WTC11 (cell line): ENCODE results near the gene IVNS1ABP. TPM values are rescaled to one million over a fixed set of nuclear protein-coding genes. Genes with fewer than 3 reads are reported as not detected.

Source experiments
- ATAC-seq: fragments of 200-7000 bp; cut with Tn5 transposase; 2 replicates; pipeline ENCODE4 v1.10.0; 2021; ENCODE audit warnings: mild to moderate bottlenecking, moderate library complexity
- CTCF ChIA-PET: fragments of 300-600 bp; sonication (Branson Sonifier 250); formaldehyde crosslinking; loops from one replicate; lab custom pipeline; 2021; ENCODE audit warnings: antibody characterized with exemption; lab: Charles Lee
- POLR2A ChIA-PET: fragments of 350-600 bp; sonication (Branson Sonifier 250); formaldehyde crosslinking; loops from one replicate; lab custom pipeline; 2021; ENCODE audit warnings: antibody characterized with exemption; lab: Charles Lee
- DNase-seq: peaks from one replicate; pipeline ENCODE4 v3.0.0; 2021; ENCODE audit warnings: low spot score
- H3K27ac Mint-ChIP-seq: 2 replicates; pipeline ENCODE4 v1.8.0; 2021; ENCODE audit warnings: mixed read lengths
- H3K27me3 Mint-ChIP-seq: 2 replicates; pipeline ENCODE4 v1.8.0; 2021; ENCODE audit warnings: low read depth, mild to moderate bottlenecking, moderate library complexity, mixed read lengths
- H3K36me3 Mint-ChIP-seq: 2 replicates; pipeline ENCODE4 v1.8.0; 2021; ENCODE audit warnings: mixed read lengths
- H3K4me1 Mint-ChIP-seq: 2 replicates; pipeline ENCODE4 v1.8.0; 2022; ENCODE audit warnings: mixed read lengths
- H3K4me3 Mint-ChIP-seq: 2 replicates; pipeline ENCODE4 v1.8.0; 2021; ENCODE audit warnings: mild to moderate bottlenecking, moderate library complexity, mixed read lengths
- H3K9me3 Mint-ChIP-seq: 2 replicates; pipeline ENCODE4 v1.8.0; 2021; ENCODE audit warnings: mixed read lengths
- CBFB ChIP-seq: sonication (generic); formaldehyde crosslinking; IDR thresholded peaks from 2 replicates; pipeline ENCODE4 v1.8.1; 2022; ENCODE audit warnings: mild to moderate bottlenecking, low read depth, missing genetic modification reagents
- CREB1 ChIP-seq: sonication (generic); formaldehyde crosslinking; IDR thresholded peaks from 2 replicates; pipeline ENCODE4 v1.8.0; 2023; ENCODE audit warnings: mild to moderate bottlenecking, missing genetic modification reagents
- ELF4 ChIP-seq: sonication (generic); formaldehyde crosslinking; IDR thresholded peaks from 2 replicates; pipeline ENCODE4 v1.8.1; 2022; ENCODE audit warnings: low read depth, mild to moderate bottlenecking, moderate library complexity, missing genetic modification reagents
- ETV6 ChIP-seq: sonication (generic); formaldehyde crosslinking; IDR thresholded peaks from 2 replicates; pipeline ENCODE4 v1.8.1; 2022; ENCODE audit warnings: mild to moderate bottlenecking, missing genetic modification reagents
- FOXJ3 ChIP-seq: sonication (generic); formaldehyde crosslinking; IDR thresholded peaks from 2 replicates; pipeline ENCODE4 v1.9.0; 2021; ENCODE audit warnings: missing genetic modification reagents, mild to moderate bottlenecking, borderline replicate concordance
- FOXP1 ChIP-seq: sonication (generic); formaldehyde crosslinking; IDR thresholded peaks from 2 replicates; pipeline ENCODE4 v1.8.0; 2022; ENCODE audit warnings: missing genetic modification reagents, mild to moderate bottlenecking, moderate library complexity, borderline replicate concordance
- GRHL2 ChIP-seq: fragments of 250-450 bp; sonication (Bioruptor Pico); IDR thresholded peaks from 2 replicates; pipeline ENCODE4 v1.8.0; 2022; ENCODE audit warnings: mild to moderate bottlenecking, moderate library complexity; ENCODE audit not compliant: insufficient replicate concordance, severe bottlenecking
- GTF2I ChIP-seq: fragments of 250-450 bp; sonication (Bioruptor Pico); conservative IDR thresholded peaks from 2 replicates; pipeline ENCODE4 v1.4.0; 2021; ENCODE audit warnings: mild to moderate bottlenecking
- NFATC4 ChIP-seq: fragments of 250-450 bp; sonication (Bioruptor Pico); IDR thresholded peaks from 2 replicates; pipeline ENCODE4 v1.9.0; 2021; ENCODE audit warnings: mild to moderate bottlenecking
- NFE2L1 ChIP-seq: sonication (generic); formaldehyde crosslinking; IDR thresholded peaks from 2 replicates; pipeline ENCODE4 v1.8.1; 2023; ENCODE audit warnings: missing genetic modification reagents
- NR2C2 ChIP-seq: sonication (generic); formaldehyde crosslinking; IDR thresholded peaks from 2 replicates; pipeline ENCODE4 v1.8.0; 2022; ENCODE audit warnings: mild to moderate bottlenecking, missing genetic modification reagents
- TP53 ChIP-seq: sonication (generic); formaldehyde crosslinking; IDR thresholded peaks from 2 replicates; pipeline ENCODE4 v1.8.1; 2023; ENCODE audit warnings: mild to moderate bottlenecking, missing genetic modification reagents
- ZNF396 ChIP-seq: fragments of 250-450 bp; sonication (Bioruptor Pico); IDR thresholded peaks from 2 replicates; pipeline ENCODE4 v1.8.0; 2021; ENCODE audit warnings: mild to moderate bottlenecking, moderate library complexity, borderline replicate concordance
- total RNA-seq: library from RNA; stranded (reverse); gene quantifications from 3 replicates; pipeline ENCODE4 v1.2.3, GENCODE V29; 2021
- TF ChIP-seq, protein P1 (sequence below): sonication (generic); formaldehyde crosslinking; IDR thresholded peaks from 2 replicates; pipeline ENCODE4 v1.8.0; 2023; ENCODE audit warnings: missing genetic modification reagents
- TF ChIP-seq, protein P2 (sequence below): fragments of 250-450 bp; sonication (Bioruptor Pico); IDR thresholded peaks from 2 replicates; pipeline ENCODE4 v1.9.0; 2021; ENCODE audit warnings: mild to moderate bottlenecking
- TF ChIP-seq, protein P3 (sequence below): sonication (generic); formaldehyde crosslinking; IDR thresholded peaks from 2 replicates; pipeline ENCODE4 v1.8.1; 2022; ENCODE audit warnings: mild to moderate bottlenecking, moderate library complexity, missing genetic modification reagents
- TF ChIP-seq, protein P4 (sequence below): sonication (generic); formaldehyde crosslinking; IDR thresholded peaks from 2 replicates; pipeline ENCODE4 v1.8.1; 2022; ENCODE audit warnings: missing genetic modification reagents, borderline replicate concordance
- TF ChIP-seq, protein P5 (sequence below): sonication (generic); formaldehyde crosslinking; IDR thresholded peaks from 2 replicates; pipeline ENCODE4 v1.8.0; 2022; ENCODE audit warnings: mild to moderate bottlenecking, missing genetic modification reagents
- TF ChIP-seq, protein P6 (sequence below): fragments of 250-450 bp; sonication (Bioruptor Pico); IDR thresholded peaks from 2 replicates; pipeline ENCODE4 v1.9.0; 2021; ENCODE audit warnings: mild to moderate bottlenecking, borderline replicate concordance
- TF ChIP-seq, protein P7 (sequence below): sonication (generic); formaldehyde crosslinking; conservative IDR thresholded peaks from 2 replicates; pipeline ENCODE4 v1.8.1; 2023; ENCODE audit warnings: mild to moderate bottlenecking, low read depth, missing genetic modification reagents, moderate library complexity

The IVNS1ABP gene
- total RNA-seq, 1 experiment from 2014 or later, result 159 TPM

DNA sequence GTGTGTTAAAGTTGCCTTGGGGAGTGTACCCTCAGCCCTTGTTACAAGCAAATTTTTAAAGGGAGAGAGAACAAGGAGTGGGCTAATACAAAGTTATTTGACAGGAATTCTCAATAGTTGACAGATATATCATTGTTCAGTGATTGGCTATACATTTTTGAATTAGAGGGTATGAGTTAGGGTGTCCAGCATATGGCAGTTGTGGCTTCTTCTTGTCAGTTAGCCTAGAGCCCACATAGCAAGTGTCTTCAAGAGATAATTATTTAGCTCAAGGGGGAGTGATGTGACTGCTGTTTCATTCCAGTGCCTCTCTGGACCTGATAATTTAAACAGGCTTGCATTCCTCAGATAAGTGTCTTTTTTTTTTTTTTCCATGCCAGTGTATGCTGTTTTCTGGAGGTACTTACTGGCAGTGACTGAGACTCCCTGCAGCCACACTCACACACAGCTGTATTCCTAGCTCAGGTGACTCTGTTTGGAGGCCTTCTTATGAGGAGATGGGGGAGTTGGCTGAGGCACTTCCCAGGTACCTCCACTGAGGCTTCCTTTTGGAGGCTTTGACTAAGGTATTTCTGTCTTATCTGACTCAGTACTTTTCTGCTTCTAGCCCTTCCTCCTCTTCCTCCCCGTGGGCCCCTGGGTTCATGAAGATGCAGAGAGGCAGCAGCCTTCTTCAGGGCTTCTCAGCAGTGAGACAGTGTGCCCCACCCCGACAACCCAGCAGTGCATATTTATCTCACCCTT lies 32.3 kb downstream of the IVNS1ABP start (continued):
- TF ChIP-seq, protein P1, sequence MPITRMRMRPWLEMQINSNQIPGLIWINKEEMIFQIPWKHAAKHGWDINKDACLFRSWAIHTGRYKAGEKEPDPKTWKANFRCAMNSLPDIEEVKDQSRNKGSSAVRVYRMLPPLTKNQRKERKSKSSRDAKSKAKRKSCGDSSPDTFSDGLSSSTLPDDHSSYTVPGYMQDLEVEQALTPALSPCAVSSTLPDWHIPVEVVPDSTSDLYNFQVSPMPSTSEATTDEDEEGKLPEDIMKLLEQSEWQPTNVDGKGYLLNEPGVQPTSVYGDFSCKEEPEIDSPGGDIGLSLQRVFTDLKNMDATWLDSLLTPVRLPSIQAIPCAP, result no peak
- TF ChIP-seq FOXJ3 (CRISPR knock-in tag), result no peak
- no peak for TF ChIP-seq CREB1 (CRISPR knock-in tag)
- no peak for TF ChIP-seq FOXP1
- TF ChIP-seq, protein P2, sequence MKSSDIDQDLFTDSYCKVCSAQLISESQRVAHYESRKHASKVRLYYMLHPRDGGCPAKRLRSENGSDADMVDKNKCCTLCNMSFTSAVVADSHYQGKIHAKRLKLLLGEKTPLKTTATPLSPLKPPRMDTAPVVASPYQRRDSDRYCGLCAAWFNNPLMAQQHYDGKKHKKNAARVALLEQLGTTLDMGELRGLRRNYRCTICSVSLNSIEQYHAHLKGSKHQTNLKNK (CRISPR knock-in tag), result no peak
- TF ChIP-seq, protein P3, sequence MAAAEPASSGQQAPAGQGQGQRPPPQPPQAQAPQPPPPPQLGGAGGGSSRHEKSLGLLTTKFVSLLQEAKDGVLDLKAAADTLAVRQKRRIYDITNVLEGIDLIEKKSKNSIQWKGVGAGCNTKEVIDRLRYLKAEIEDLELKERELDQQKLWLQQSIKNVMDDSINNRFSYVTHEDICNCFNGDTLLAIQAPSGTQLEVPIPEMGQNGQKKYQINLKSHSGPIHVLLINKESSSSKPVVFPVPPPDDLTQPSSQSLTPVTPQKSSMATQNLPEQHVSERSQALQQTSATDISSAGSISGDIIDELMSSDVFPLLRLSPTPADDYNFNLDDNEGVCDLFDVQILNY (CRISPR knock-in tag), result no peak
- no peak for TF ChIP-seq ETV6 (CRISPR knock-in tag)
- TF ChIP-seq NR2C2 (CRISPR knock-in tag), result no peak

DNA sequence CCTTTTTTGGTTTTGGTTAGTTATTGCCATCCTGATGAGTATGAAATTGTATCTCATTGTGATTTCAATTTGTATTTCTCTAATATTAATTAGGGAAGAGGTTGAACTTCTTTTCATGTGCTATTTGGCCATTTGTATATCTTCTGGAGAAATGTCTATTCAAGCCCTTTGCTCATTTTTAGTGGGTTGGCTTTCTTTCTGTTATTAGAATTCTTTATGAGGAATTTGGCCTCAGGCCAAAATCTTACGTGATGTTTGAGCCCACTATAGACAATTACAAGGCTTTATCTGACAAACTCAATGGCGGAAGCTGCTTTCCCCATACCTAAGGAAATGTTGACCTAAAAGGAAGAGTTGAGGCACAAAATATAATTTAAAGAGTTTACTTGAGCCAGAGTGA lies 32.9 kb downstream of the IVNS1ABP start:
- Mint-ChIP-seq H3K27me3 (no peaks in the 10 kb centered on the region), H3K27ac (no peak overlapping the region), H3K9me3 (peaks cover 2% of the 10 kb centered on the region; the same call in 1 of the 2 replicates), H3K4me3 (no peak overlapping the region), H3K36me3 (no peaks in the 10 kb centered on the region), H3K4me1 (no peaks in the 10 kb centered on the region)
- ATAC-seq, result no peak
- CTCF ChIA-PET, result no interaction called here
- DNase-seq, result no peak
- TF ChIP-seq NR2C2 (CRISPR knock-in tag) (no peak), GRHL2 (CRISPR knock-in tag) (no peak), ZNF396 (CRISPR knock-in tag) (no peak), TP53 (CRISPR knock-in tag) (no peak)
- TF ChIP-seq, protein P4, sequence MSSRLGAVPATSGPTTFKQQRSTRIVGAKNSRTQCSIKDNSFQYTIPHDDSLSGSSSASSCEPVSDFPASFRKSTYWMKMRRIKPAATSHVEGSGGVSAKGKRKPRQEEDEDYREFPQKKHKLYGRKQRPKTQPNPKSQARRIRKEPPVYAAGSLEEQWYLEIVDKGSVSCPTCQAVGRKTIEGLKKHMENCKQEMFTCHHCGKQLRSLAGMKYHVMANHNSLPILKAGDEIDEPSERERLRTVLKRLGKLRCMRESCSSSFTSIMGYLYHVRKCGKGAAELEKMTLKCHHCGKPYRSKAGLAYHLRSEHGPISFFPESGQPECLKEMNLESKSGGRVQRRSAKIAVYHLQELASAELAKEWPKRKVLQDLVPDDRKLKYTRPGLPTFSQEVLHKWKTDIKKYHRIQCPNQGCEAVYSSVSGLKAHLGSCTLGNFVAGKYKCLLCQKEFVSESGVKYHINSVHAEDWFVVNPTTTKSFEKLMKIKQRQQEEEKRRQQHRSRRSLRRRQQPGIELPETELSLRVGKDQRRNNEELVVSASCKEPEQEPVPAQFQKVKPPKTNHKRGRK, result no peak
- TF ChIP-seq, protein P5, sequence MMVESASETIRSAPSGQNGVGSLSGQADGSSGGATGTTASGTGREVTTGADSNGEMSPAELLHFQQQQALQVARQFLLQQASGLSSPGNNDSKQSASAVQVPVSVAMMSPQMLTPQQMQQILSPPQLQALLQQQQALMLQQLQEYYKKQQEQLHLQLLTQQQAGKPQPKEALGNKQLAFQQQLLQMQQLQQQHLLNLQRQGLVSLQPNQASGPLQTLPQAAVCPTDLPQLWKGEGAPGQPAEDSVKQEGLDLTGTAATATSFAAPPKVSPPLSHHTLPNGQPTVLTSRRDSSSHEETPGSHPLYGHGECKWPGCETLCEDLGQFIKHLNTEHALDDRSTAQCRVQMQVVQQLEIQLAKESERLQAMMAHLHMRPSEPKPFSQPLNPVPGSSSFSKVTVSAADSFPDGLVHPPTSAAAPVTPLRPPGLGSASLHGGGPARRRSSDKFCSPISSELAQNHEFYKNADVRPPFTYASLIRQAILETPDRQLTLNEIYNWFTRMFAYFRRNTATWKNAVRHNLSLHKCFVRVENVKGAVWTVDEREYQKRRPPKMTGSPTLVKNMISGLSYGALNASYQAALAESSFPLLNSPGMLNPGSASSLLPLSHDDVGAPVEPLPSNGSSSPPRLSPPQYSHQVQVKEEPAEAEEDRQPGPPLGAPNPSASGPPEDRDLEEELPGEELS, result no peak
- TF ChIP-seq, protein P2 (CRISPR knock-in tag), result no peak
- POLR2A ChIA-PET, result no interaction called here

DNA sequence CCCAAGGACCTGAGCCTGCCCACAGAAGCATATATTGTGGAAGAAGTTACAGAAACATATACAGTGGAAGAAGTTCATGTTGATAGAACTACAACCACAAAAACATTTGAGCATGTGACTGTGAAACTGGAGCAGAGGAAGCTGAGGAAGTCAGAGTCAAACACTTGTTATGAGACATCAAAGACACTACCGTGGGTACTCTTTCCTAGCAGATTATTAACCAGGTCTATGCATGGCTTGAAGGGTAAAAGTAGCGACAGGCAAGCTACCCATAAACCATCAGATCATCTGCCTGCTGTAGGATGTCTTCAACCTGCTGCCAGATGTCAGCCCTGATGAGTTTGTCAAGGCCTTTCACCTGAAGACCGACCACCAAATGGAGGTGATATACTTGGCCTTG lies 35.8 kb downstream of the IVNS1ABP start:
- Mint-ChIP-seq H3K4me3 (no peak overlapping the region), H3K36me3 (no peaks in the 10 kb centered on the region), H3K4me1 (no peaks in the 10 kb centered on the region), H3K9me3 (peaks cover 6% of the 10 kb centered on the region; the same call in 1 of the 2 replicates), H3K27ac (no peak overlapping the region), H3K27me3 (no peaks in the 10 kb centered on the region)
- DNase-seq (no peak), ATAC-seq (no peak)
- POLR2A ChIA-PET, result interaction anchor here (0.7 kb wide), 1 partner anchor 576 kb away, joined by 3 read pairs; no protein-coding TSS in a partner anchor
- CTCF ChIA-PET, result no interaction called here
- no peak for TF ChIP-seq NFE2L1 (CRISPR knock-in tag)
- no peak for TF ChIP-seq NFATC4 (CRISPR knock-in tag)
- TF ChIP-seq, protein P6, sequence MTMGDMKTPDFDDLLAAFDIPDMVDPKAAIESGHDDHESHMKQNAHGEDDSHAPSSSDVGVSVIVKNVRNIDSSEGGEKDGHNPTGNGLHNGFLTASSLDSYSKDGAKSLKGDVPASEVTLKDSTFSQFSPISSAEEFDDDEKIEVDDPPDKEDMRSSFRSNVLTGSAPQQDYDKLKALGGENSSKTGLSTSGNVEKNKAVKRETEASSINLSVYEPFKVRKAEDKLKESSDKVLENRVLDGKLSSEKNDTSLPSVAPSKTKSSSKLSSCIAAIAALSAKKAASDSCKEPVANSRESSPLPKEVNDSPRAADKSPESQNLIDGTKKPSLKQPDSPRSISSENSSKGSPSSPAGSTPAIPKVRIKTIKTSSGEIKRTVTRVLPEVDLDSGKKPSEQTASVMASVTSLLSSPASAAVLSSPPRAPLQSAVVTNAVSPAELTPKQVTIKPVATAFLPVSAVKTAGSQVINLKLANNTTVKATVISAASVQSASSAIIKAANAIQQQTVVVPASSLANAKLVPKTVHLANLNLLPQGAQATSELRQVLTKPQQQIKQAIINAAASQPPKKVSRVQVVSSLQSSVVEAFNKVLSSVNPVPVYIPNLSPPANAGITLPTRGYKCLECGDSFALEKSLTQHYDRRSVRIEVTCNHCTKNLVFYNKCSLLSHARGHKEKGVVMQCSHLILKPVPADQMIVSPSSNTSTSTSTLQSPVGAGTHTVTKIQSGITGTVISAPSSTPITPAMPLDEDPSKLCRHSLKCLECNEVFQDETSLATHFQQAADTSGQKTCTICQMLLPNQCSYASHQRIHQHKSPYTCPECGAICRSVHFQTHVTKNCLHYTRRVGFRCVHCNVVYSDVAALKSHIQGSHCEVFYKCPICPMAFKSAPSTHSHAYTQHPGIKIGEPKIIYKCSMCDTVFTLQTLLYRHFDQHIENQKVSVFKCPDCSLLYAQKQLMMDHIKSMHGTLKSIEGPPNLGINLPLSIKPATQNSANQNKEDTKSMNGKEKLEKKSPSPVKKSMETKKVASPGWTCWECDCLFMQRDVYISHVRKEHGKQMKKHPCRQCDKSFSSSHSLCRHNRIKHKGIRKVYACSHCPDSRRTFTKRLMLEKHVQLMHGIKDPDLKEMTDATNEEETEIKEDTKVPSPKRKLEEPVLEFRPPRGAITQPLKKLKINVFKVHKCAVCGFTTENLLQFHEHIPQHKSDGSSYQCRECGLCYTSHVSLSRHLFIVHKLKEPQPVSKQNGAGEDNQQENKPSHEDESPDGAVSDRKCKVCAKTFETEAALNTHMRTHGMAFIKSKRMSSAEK (CRISPR knock-in tag), result no peak
- no peak for TF ChIP-seq GTF2I (CRISPR knock-in tag)
- TF ChIP-seq, protein P7, sequence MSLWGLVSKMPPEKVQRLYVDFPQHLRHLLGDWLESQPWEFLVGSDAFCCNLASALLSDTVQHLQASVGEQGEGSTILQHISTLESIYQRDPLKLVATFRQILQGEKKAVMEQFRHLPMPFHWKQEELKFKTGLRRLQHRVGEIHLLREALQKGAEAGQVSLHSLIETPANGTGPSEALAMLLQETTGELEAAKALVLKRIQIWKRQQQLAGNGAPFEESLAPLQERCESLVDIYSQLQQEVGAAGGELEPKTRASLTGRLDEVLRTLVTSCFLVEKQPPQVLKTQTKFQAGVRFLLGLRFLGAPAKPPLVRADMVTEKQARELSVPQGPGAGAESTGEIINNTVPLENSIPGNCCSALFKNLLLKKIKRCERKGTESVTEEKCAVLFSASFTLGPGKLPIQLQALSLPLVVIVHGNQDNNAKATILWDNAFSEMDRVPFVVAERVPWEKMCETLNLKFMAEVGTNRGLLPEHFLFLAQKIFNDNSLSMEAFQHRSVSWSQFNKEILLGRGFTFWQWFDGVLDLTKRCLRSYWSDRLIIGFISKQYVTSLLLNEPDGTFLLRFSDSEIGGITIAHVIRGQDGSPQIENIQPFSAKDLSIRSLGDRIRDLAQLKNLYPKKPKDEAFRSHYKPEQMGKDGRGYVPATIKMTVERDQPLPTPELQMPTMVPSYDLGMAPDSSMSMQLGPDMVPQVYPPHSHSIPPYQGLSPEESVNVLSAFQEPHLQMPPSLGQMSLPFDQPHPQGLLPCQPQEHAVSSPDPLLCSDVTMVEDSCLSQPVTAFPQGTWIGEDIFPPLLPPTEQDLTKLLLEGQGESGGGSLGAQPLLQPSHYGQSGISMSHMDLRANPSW (CRISPR knock-in tag), result no peak
- TF ChIP-seq CBFB (CRISPR knock-in tag), result no peak
- no peak for TF ChIP-seq ELF4 (CRISPR knock-in tag)
